Keratinocyte (primary cell): ENCODE measurements around the gene STAC3. TPM values are rescaled to one million over a fixed set of nuclear protein-coding genes. Genes with fewer than 3 reads are reported as not detected.

Source experiments
- DNase-seq: peaks from one replicate; pipeline ENCODE4 v3.0.0-alpha.2; 2011; ENCODE audit warnings: low read depth, missing footprints, low spot score
- FAIRE-seq: peaks from 2 replicates; lab custom pipeline; 2011; peaks lifted over from hg19 to GRCh38; lab: Jason Lieb, UNC
- H2AFZ ChIP-seq: 2 replicates; pipeline ENCODE4 v1.6.0; 2012; ENCODE audit warnings: low read length, control low read depth, inconsistent platforms; ENCODE audit not compliant: control insufficient read depth
- H3K27ac ChIP-seq: 2 replicates; pipeline ENCODE4 v1.5.1; 2011; ENCODE audit warnings: low read length; ENCODE audit not compliant: control insufficient read depth, insufficient read depth
- H3K27me3 ChIP-seq: 3 replicates; pipeline ENCODE4 v1.6.0; 2011; ENCODE audit warnings: low read length; ENCODE audit not compliant: control insufficient read depth, insufficient read depth; ENCODE audit errors: extremely low read depth
- H3K36me3 ChIP-seq, 2 experiments: 2 replicates in 1 of 2; 3 replicates in 1 of 2; pipeline ENCODE4 v1.5.1; 2011; ENCODE audit warnings: low read length in 2 of 2, mild to moderate bottlenecking in 1 of 2; ENCODE audit not compliant: control insufficient read depth in 2 of 2, insufficient read depth in 2 of 2; ENCODE audit errors: extremely low read depth in 1 of 2
- H3K4me1 ChIP-seq: 3 replicates; pipeline ENCODE4 v1.5.1; 2011; ENCODE audit warnings: low read length; ENCODE audit not compliant: control insufficient read depth, insufficient read depth; ENCODE audit errors: extremely low read depth
- H3K4me2 ChIP-seq: 3 replicates; pipeline ENCODE4 v1.6.0; 2011; ENCODE audit warnings: low read depth, low read length; ENCODE audit not compliant: control insufficient read depth, insufficient read depth; ENCODE audit errors: extremely low read depth
- H3K4me3 ChIP-seq, 3 experiments: fragments of 200-600 bp in 1 of 3; sonication (generic) in 1 of 3; 2 replicates in 2 of 3; 3 replicates in 1 of 3; pipeline ENCODE4 v1.5.1; 2011 to 2016; ENCODE audit warnings: low read length in 3 of 3, mild to moderate bottlenecking in 3 of 3, control low read depth in 2 of 3, inconsistent platforms in 1 of 3, low read depth in 1 of 3, mixed read lengths in 1 of 3, mixed run types in 1 of 3, moderate library complexity in 1 of 3; ENCODE audit not compliant: control insufficient read depth in 2 of 3, insufficient read depth in 2 of 3; ENCODE audit errors: extremely low read depth in 1 of 3
- H3K79me2 ChIP-seq: 2 replicates; pipeline ENCODE4 v1.6.0; 2012; ENCODE audit warnings: low read length; ENCODE audit not compliant: control insufficient read depth, insufficient read depth
- H3K9ac ChIP-seq: 3 replicates; pipeline ENCODE4 v1.6.0; 2011; ENCODE audit warnings: low read length; ENCODE audit not compliant: control insufficient read depth, insufficient read depth; ENCODE audit errors: extremely low read depth
- H3K9me1 ChIP-seq: 3 replicates; pipeline ENCODE4 v1.6.0; 2011; ENCODE audit warnings: low read length; ENCODE audit not compliant: control insufficient read depth, insufficient read depth; ENCODE audit errors: extremely low read depth
- H3K9me3 ChIP-seq: 2 replicates; pipeline ENCODE4 v1.5.1; 2012; ENCODE audit warnings: low read depth, low read length; ENCODE audit not compliant: control insufficient read depth
- H4K20me1 ChIP-seq: 3 replicates; pipeline ENCODE4 v1.6.0; 2011; ENCODE audit warnings: low read length; ENCODE audit not compliant: control insufficient read depth, insufficient read depth; ENCODE audit errors: extremely low read depth
- CTCF ChIP-seq, 3 experiments: IDR thresholded peaks in 1 of 3; conservative IDR thresholded peaks in 1 of 3; optimal IDR thresholded peaks in 1 of 3; 2 replicates in 2 of 3; 3 replicates in 1 of 3; pipeline versions ENCODE3 to v1.5.1; 2011; ENCODE audit warnings: low read length in 3 of 3, mild to moderate bottlenecking in 3 of 3, moderate library complexity in 2 of 3, control low read depth in 1 of 3, inconsistent platforms in 1 of 3; ENCODE audit not compliant: insufficient read depth in 2 of 3; ENCODE audit errors: extremely low read depth in 1 of 3
- EZH2 ChIP-seq: IDR thresholded peaks from one replicate; pipeline ENCODE4 v1.6.1; 2012; ENCODE audit warnings: inconsistent platforms, mild to moderate bottlenecking, low read length, moderate library complexity
- dilution Hi-C: fragments of 300-500 bp; cut with MboI; formaldehyde crosslinking; loops from one replicate; pipeline ENCODE4 v1.7.0; 2020; ENCODE audit warnings: low sequenced_read_pairs; ENCODE audit not compliant: extremely low pct_ligation_motif_present
- polyA plus RNA-seq, 5 experiments: library from polyadenylated mRNA; depleted of rRNA in 3 of 5; stranded (reverse) in 3 of 5; stranded (forward) in 1 of 5; unstranded in 1 of 5; fragments of >200 nt; gene quantifications; 1 replicate in 1 of 5; 2 replicates in 3 of 5; 3 replicates in 1 of 5; pipeline versions ENCODE4 v1.2.1 to v1.2.3, GENCODE V29; 2011 to 2012; ENCODE audit warnings: missing spikeins in 2 of 5, low read depth in 1 of 5, low replicate concordance in 1 of 5

Gene STAC3
- polyA plus RNA-seq, 1 donor (not counting 4 experiments of a cell fraction or from before 2014, with no cell fraction given), result 0.94 TPM

GRCh38 chr12:57199191-57199590, 51.8 kb downstream of the STAC3 start:
- Histone ChIP-seq H3K4me2 (no peak overlapping the region), H3K36me3 (peaks cover 0 to 41% of the 10 kb centered on the region in 2 experiments), H3K79me2 (no peaks in the 10 kb centered on the region), H2AFZ (no peak overlapping the region), H4K20me1 (no peaks in the 10 kb centered on the region), H3K9me1 (no peaks in the 10 kb centered on the region), H3K27ac (no peak overlapping the region), H3K9ac (no peak overlapping the region), H3K4me3 (no peak overlapping the region), H3K9me3 (no peaks in the 10 kb centered on the region), H3K4me1 (no peaks in the 10 kb centered on the region), H3K27me3 (no peaks in the 10 kb centered on the region)
- no peak for TF ChIP-seq CTCF (optimal IDR thresholded peaks at IDR 0.05 in 1 of 3, IDR thresholded peaks at IDR 0.05 in 1 of 3, conservative IDR thresholded peaks at IDR 0.05 in 1 of 3; ENCODE audit: extremely low read depth in 1 of 3, insufficient read depth in 2 of 3, low read length in 3 of 3)
- no peak for TF ChIP-seq EZH2
- FAIRE-seq (no peak), DNase-seq (no peak)
- dilution Hi-C loops, result no loop called here

- no peaks in the 10 kb centered on the region for H3K79me2 ChIP-seq
- no peaks in the 10 kb centered on the region for H3K9me1 ChIP-seq
- no peaks in the 10 kb centered on the region for H3K9me3 ChIP-seq
- H3K27ac ChIP-seq, result no peak overlapping the region
- H3K4me3 ChIP-seq, result no peak overlapping the region
- no peaks in the 10 kb centered on the region for H3K27me3 ChIP-seq
- no peak overlapping the region for H2AFZ ChIP-seq
- dilution Hi-C loops, result no loop called here
- no peak for FAIRE-seq
- no peak for DNase-seq
- H4K20me1 ChIP-seq, result no peaks in the 10 kb centered on the region
- TF ChIP-seq EZH2 (no peak), CTCF (optimal IDR thresholded peaks at IDR 0.05 in 1 of 3, IDR thresholded peaks at IDR 0.05 in 1 of 3, conservative IDR thresholded peaks at IDR 0.05 in 1 of 3; ENCODE audit: extremely low read depth in 1 of 3, insufficient read depth in 2 of 3, low read length in 3 of 3) (no peak)
- no peak overlapping the region for H3K9ac ChIP-seq
- H3K4me2 ChIP-seq, result no peak overlapping the region
- peaks cover 0 to 37% of the 10 kb centered on the region in 2 experiments for H3K36me3 ChIP-seq
- no peaks in the 10 kb centered on the region for H3K4me1 ChIP-seq
Observed at GRCh38 chr12:57198329-57198728, 52.7 kb downstream of the STAC3 start.
